ENCODE results near the gene C1orf56. TPM values are rescaled to one million over a fixed set of nuclear protein-coding genes. Genes with fewer than 3 reads are reported as not detected.

Gene C1orf56
- total RNA-seq, 1 donor from 2014 or later = 5.2 TPM

GRCh38 chr1:151009674-151010345 is 37.7 kb upstream of the C1orf56 start:
- Histone ChIP-seq H3K27me3 (no peaks in the 10 kb centered on the region), H3K4me3 (peak overlapping the region; percentile 70 to 85), H3K9me3 (no peaks in the 10 kb centered on the region), H3K27ac (peak overlapping the region; percentile 93), H3K4me1 (peaks cover 57% of the 10 kb centered on the region), H3K36me3 (no peaks in the 10 kb centered on the region)
- intact Hi-C loops (cut with DNase I) = no loop called here
- DNase-seq (ENCODE audit: extremely low spot score in 2 of 2) = no peak
- TF ChIP-seq POLR2AphosphoS5 (IDR thresholded peaks at IDR 0.05; ENCODE audit: insufficient read depth in 1 of 2, low read depth in 1 of 2) (no peak), POLR2A (IDR thresholded peaks at IDR 0.05) (no peak), CTCF (IDR thresholded peaks at IDR 0.05) (no peak)

- H3K4me3 ChIP-seq = no peak overlapping the region
- intact Hi-C loops (cut with DNase I) = no loop called here
- no peaks in the 10 kb centered on the region for H3K36me3 ChIP-seq
- peaks cover 51% of the 10 kb centered on the region for H3K4me1 ChIP-seq
- no peak for DNase-seq (ENCODE audit: extremely low spot score in 2 of 2)
- H3K9me3 ChIP-seq = no peaks in the 10 kb centered on the region
- no peak for TF ChIP-seq POLR2AphosphoS5 (IDR thresholded peaks at IDR 0.05; ENCODE audit: insufficient read depth in 1 of 2, low read depth in 1 of 2)
- no peak for TF ChIP-seq CTCF (IDR thresholded peaks at IDR 0.05)
- no peak for TF ChIP-seq POLR2A (IDR thresholded peaks at IDR 0.05)
- H3K27ac ChIP-seq = no peak overlapping the region
- H3K27me3 ChIP-seq = no peaks in the 10 kb centered on the region
These were observed 37.2 kb upstream of the C1orf56 start for GRCh38 chr1:151010346-151010726.

- Histone ChIP-seq H3K36me3 (no peaks in the 10 kb centered on the region), H3K4me1 (peaks cover 43% of the 10 kb centered on the region), H3K27me3 (no peaks in the 10 kb centered on the region), H3K4me3 (no peak overlapping the region), H3K9me3 (no peaks in the 10 kb centered on the region), H3K27ac (no peak overlapping the region)
- intact Hi-C loops (cut with DNase I) = no loop called here
- no peak for DNase-seq (ENCODE audit: extremely low spot score in 2 of 2)
- TF ChIP-seq CTCF (IDR thresholded peaks at IDR 0.05) (no peak), POLR2AphosphoS5 (IDR thresholded peaks at IDR 0.05; ENCODE audit: insufficient read depth in 1 of 2, low read depth in 1 of 2) (no peak), POLR2A (IDR thresholded peaks at IDR 0.05) (no peak)
These were observed 36.2 kb upstream of the C1orf56 start for GRCh38 chr1:151011154-151011850.

GRCh38 chr1:151012684-151013471 is 34.7 kb upstream of the C1orf56 start:
- DNase-seq (ENCODE audit: extremely low spot score in 2 of 2) = no peak
- Histone ChIP-seq H3K4me1 (peaks cover 32% of the 10 kb centered on the region), H3K9me3 (no peaks in the 10 kb centered on the region), H3K4me3 (no peak overlapping the region), H3K36me3 (peaks cover 0 to 3% of the 10 kb centered on the region in 2 donors), H3K27ac (no peak overlapping the region), H3K27me3 (no peaks in the 10 kb centered on the region)
- TF ChIP-seq POLR2AphosphoS5 (IDR thresholded peaks at IDR 0.05; ENCODE audit: insufficient read depth in 1 of 2, low read depth in 1 of 2) (no peak), CTCF (IDR thresholded peaks at IDR 0.05) (no peak), POLR2A (IDR thresholded peaks at IDR 0.05) (no peak)
- intact Hi-C loops (cut with DNase I) = no loop called here

Data from vagina (tissue), 2 donors.